22Rv1 (cell line): Measurements from ENCODE around the gene TNFRSF1A.

ENCODE experiments used
- ZFX ChIP-seq: fragments of 450-650 bp; IDR thresholded peaks from 2 replicates; pipeline ENCODE4 v1.6.1; 2017; ENCODE audit warnings: antibody characterized with exemption, borderline replicate concordance
- TF ChIP-seq, protein P1 (sequence below): fragments of 450-650 bp; IDR thresholded peaks from 2 replicates; pipeline ENCODE4 v1.5.1; 2017; ENCODE audit warnings: mild to moderate bottlenecking

DNA sequence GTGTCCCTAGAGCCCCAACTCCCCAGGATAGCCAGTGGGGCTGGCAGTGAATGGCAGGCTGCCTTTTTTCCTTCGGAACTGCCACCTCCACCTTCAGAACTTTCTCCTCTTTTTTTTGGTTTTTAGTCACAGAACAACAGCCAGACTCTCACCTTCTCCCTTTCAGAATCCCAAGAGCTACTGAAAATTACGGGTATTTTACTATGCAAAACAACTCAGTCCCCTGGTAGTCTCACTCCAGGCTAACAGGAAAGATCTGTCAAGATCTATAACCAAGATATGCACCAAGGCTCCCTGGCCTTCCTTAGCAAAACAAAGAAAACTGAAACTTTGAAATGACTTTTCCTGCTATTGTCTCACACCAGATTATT is 18.9 kb downstream of the TNFRSF1A start:
- TF ChIP-seq, protein P1, sequence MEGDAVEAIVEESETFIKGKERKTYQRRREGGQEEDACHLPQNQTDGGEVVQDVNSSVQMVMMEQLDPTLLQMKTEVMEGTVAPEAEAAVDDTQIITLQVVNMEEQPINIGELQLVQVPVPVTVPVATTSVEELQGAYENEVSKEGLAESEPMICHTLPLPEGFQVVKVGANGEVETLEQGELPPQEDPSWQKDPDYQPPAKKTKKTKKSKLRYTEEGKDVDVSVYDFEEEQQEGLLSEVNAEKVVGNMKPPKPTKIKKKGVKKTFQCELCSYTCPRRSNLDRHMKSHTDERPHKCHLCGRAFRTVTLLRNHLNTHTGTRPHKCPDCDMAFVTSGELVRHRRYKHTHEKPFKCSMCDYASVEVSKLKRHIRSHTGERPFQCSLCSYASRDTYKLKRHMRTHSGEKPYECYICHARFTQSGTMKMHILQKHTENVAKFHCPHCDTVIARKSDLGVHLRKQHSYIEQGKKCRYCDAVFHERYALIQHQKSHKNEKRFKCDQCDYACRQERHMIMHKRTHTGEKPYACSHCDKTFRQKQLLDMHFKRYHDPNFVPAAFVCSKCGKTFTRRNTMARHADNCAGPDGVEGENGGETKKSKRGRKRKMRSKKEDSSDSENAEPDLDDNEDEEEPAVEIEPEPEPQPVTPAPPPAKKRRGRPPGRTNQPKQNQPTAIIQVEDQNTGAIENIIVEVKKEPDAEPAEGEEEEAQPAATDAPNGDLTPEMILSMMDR = no peak
- TF ChIP-seq ZFX = no peak
